Measurements from ENCODE around the gene EIF4E2.

EIF4E2 gene

GRCh38 chr2:232578626-232579025 is 28.1 kb downstream of the EIF4E2 start:
- no peak for DNase-seq (ENCODE audit: low spot score)
- in situ Hi-C loops (cut with MboI; ENCODE audit: low pct_unique_long_range_greater_than_20kb, low sequenced_read_pairs, unreplicated experiment), result no loop called here
- TF ChIP-seq CTCF (IDR thresholded peaks at IDR 0.05; ENCODE audit: extremely low read depth, insufficient read depth, missing control alignments), result no peak

GRCh38 chr2:232580648-232580981 is 30.1 kb downstream of the EIF4E2 start:
- DNase-seq (ENCODE audit: low spot score), result no peak
- TF ChIP-seq CTCF (IDR thresholded peaks at IDR 0.05; ENCODE audit: extremely low read depth, insufficient read depth, missing control alignments), result no peak
- in situ Hi-C loops (cut with MboI; ENCODE audit: low pct_unique_long_range_greater_than_20kb, low sequenced_read_pairs, unreplicated experiment), result no loop called here

GRCh38 chr2:232581725-232582124 is 31.2 kb downstream of the EIF4E2 start:
- no peak for TF ChIP-seq CTCF (IDR thresholded peaks at IDR 0.05; ENCODE audit: extremely low read depth, insufficient read depth, missing control alignments)
- no peak for DNase-seq (ENCODE audit: low spot score)
- in situ Hi-C loops (cut with MboI; ENCODE audit: low pct_unique_long_range_greater_than_20kb, low sequenced_read_pairs, unreplicated experiment), result no loop called here

GRCh38 chr2:232584238-232584637 is 33.7 kb downstream of the EIF4E2 start:
- in situ Hi-C loops (cut with MboI; ENCODE audit: low pct_unique_long_range_greater_than_20kb, low sequenced_read_pairs, unreplicated experiment), result no loop called here
- TF ChIP-seq CTCF (IDR thresholded peaks at IDR 0.05; ENCODE audit: extremely low read depth, insufficient read depth, missing control alignments), result no peak
- DNase-seq (ENCODE audit: low spot score), result no peak

- in situ Hi-C loops (cut with MboI; ENCODE audit: low pct_unique_long_range_greater_than_20kb, low sequenced_read_pairs, unreplicated experiment), result no loop called here
- TF ChIP-seq CTCF (IDR thresholded peaks at IDR 0.05; ENCODE audit: extremely low read depth, insufficient read depth, missing control alignments), result no peak
- no peak for DNase-seq (ENCODE audit: low spot score)
Observed at GRCh38 chr2:232586943-232587505, 36.5 kb downstream of the EIF4E2 start.

GRCh38 chr2:232587512-232587911 is 37.0 kb downstream of the EIF4E2 start:
- in situ Hi-C loops (cut with MboI; ENCODE audit: low pct_unique_long_range_greater_than_20kb, low sequenced_read_pairs, unreplicated experiment), result no loop called here
- no peak for TF ChIP-seq CTCF (IDR thresholded peaks at IDR 0.05; ENCODE audit: extremely low read depth, insufficient read depth, missing control alignments)
- no peak for DNase-seq (ENCODE audit: low spot score)

- no peak for TF ChIP-seq CTCF (IDR thresholded peaks at IDR 0.05; ENCODE audit: extremely low read depth, insufficient read depth, missing control alignments)
- DNase-seq (ENCODE audit: low spot score), result no peak
- in situ Hi-C loops (cut with MboI; ENCODE audit: low pct_unique_long_range_greater_than_20kb, low sequenced_read_pairs, unreplicated experiment), result no loop called here
Observed at GRCh38 chr2:232588031-232588430, 37.5 kb downstream of the EIF4E2 start.
